IMR-90 (cell line): ENCODE measurements around the gene CD33. TPM values are rescaled to one million over a fixed set of nuclear protein-coding genes. Genes with fewer than 3 reads are reported as not detected.

Experiments
- ATAC-seq: fragments of 200-7000 bp; cut with Tn5 transposase; 2 replicates; pipeline ENCODE4 v1.9.1; 2020; ENCODE audit warnings: low read depth, mild to moderate bottlenecking, moderate library complexity
- BruUV-seq: library from RNA; stranded (reverse); fragments of 400-500 nt; replicated peaks from 2 replicates; lab custom pipeline; 2021; lab: Mats Ljungman, UMichigan
- CTCF ChIA-PET: fragments of 300-600 bp; formaldehyde crosslinking; extraction: SDS; loops from one replicate; lab custom pipeline; 2021; ENCODE audit warnings: antibody characterized with exemption; lab: Yijun Ruan, JAX
- POLR2A ChIA-PET: fragments of 300-600 bp; sonication (Branson Sonifier 250); formaldehyde crosslinking; loops from one replicate; lab custom pipeline; 2022; ENCODE audit warnings: antibody characterized with exemption; ENCODE audit not compliant: unreplicated experiment; lab: Charles Lee
- DNase-seq: peaks from one replicate; pipeline ENCODE4 v3.0.0; 2013
- H2AFZ ChIP-seq: replicated peaks from 2 replicates; pipeline ENCODE3; 2013; ENCODE audit warnings: low read length, mild to moderate bottlenecking; ENCODE audit not compliant: poor library complexity
- H2AK5ac ChIP-seq: 2 replicates; pipeline ENCODE4 v1.6.1; 2013; ENCODE audit warnings: low read depth, low read length, inconsistent platforms
- H2AK9ac ChIP-seq: replicated peaks from 2 replicates; pipeline ENCODE3; 2013; ENCODE audit warnings: mild to moderate bottlenecking, low read depth, low read length, moderate library complexity; ENCODE audit not compliant: poor library complexity
- H2BK120ac ChIP-seq: 2 replicates; pipeline ENCODE4 v1.6.1; 2013; ENCODE audit warnings: low read depth, low read length, inconsistent platforms
- H2BK15ac ChIP-seq: 3 replicates; pipeline ENCODE4 v1.6.1; 2013; ENCODE audit warnings: low read depth, low read length, inconsistent platforms
- H2BK20ac ChIP-seq: 2 replicates; pipeline ENCODE4 v1.6.1; 2013; ENCODE audit warnings: low read depth, mild to moderate bottlenecking, inconsistent platforms, low read length, moderate library complexity
- H2BK5ac ChIP-seq: 2 replicates; pipeline ENCODE4 v1.6.1; 2013; ENCODE audit warnings: mild to moderate bottlenecking, low read depth, low read length, inconsistent platforms; ENCODE audit not compliant: poor library complexity, severe bottlenecking
- H3K14ac ChIP-seq: replicated peaks from 2 replicates; pipeline ENCODE4 v1.6.1; 2013; ENCODE audit warnings: low read depth, low read length, inconsistent platforms
- H3K18ac ChIP-seq: 2 replicates; pipeline ENCODE4 v1.6.1; 2013; ENCODE audit warnings: low read depth, low read length, control low read depth
- H3K23ac ChIP-seq: 2 replicates; pipeline ENCODE4 v1.6.1; 2013; ENCODE audit warnings: low read depth, low read length, inconsistent platforms
- H3K27ac ChIP-seq: 2 replicates; pipeline ENCODE4 v1.5.1; 2013; ENCODE audit warnings: mild to moderate bottlenecking, control low read depth, low read length; ENCODE audit not compliant: insufficient read depth
- H3K27me3 ChIP-seq: 2 replicates; pipeline ENCODE4 v1.6.1; 2013; ENCODE audit warnings: low read length; ENCODE audit not compliant: control insufficient read depth, insufficient read depth
- H3K36me3 ChIP-seq: 2 replicates; pipeline ENCODE4 v1.6.1; 2013; ENCODE audit warnings: low read length, mixed read lengths; ENCODE audit not compliant: control insufficient read depth, insufficient read depth
- H3K4ac ChIP-seq: 2 replicates; pipeline ENCODE4 v1.6.1; 2013; ENCODE audit warnings: low read depth, low read length, inconsistent platforms
- H3K4me1 ChIP-seq: 2 replicates; pipeline ENCODE4 v1.6.1; 2013; ENCODE audit warnings: low read length, mixed read lengths; ENCODE audit not compliant: control insufficient read depth, insufficient read depth
- H3K4me2 ChIP-seq: 2 replicates; pipeline ENCODE4 v1.6.1; 2013; ENCODE audit warnings: low read depth, mild to moderate bottlenecking, control low read depth, low read length, moderate library complexity
- H3K4me3 ChIP-seq: 2 replicates; pipeline ENCODE4 v1.5.1; 2013; ENCODE audit warnings: low read depth, mild to moderate bottlenecking, control low read depth, low read length, moderate library complexity; ENCODE audit not compliant: insufficient read depth
- H3K56ac ChIP-seq: 2 replicates; pipeline ENCODE4 v1.6.1; 2013; ENCODE audit warnings: low read length, inconsistent platforms; ENCODE audit not compliant: insufficient read depth; ENCODE audit errors: extremely low read depth
- H3K79me1 ChIP-seq, 2 experiments: 2 replicates each; pipeline ENCODE4 v1.6.1; 2013; ENCODE audit warnings: low read length in 2 of 2, inconsistent platforms in 1 of 2, low read depth in 1 of 2
- H3K9ac ChIP-seq: 2 replicates; pipeline ENCODE4 v1.6.1; 2013; ENCODE audit warnings: low read depth, low read length, control low read depth
- H3K9me1 ChIP-seq: 2 replicates; pipeline ENCODE4 v1.6.1; 2013; ENCODE audit warnings: low read length, inconsistent platforms; ENCODE audit not compliant: insufficient read depth
- H3K9me3 ChIP-seq: 2 replicates; pipeline ENCODE4 v1.6.1; 2013; ENCODE audit warnings: low read length; ENCODE audit not compliant: control insufficient read depth, insufficient read depth
- H4K20me1 ChIP-seq: 2 replicates; pipeline ENCODE4 v1.6.1; 2013; ENCODE audit warnings: low read length, inconsistent platforms; ENCODE audit not compliant: insufficient read depth
- H4K5ac ChIP-seq: 2 replicates; pipeline ENCODE4 v1.6.1; 2013; ENCODE audit warnings: mild to moderate bottlenecking, low read depth, low read length, control low read depth
- H4K8ac ChIP-seq, 2 experiments: 2 replicates each; pipeline ENCODE4 v1.6.1; 2013; ENCODE audit warnings: low read depth in 2 of 2, low read length in 2 of 2, control low read depth in 1 of 2, inconsistent platforms in 1 of 2
- H4K91ac ChIP-seq: 2 replicates; pipeline ENCODE4 v1.6.1; 2013; ENCODE audit warnings: low read depth, low read length, inconsistent platforms; ENCODE audit not compliant: insufficient read depth
- BHLHE40 ChIP-seq: fragments of 150-350 bp; IDR thresholded peaks from 2 replicates; pipeline ENCODE4 v1.6.1; 2016; ENCODE audit warnings: mild to moderate bottlenecking, low read depth, low read length
- CHD1 ChIP-seq: IDR thresholded peaks from 2 replicates; pipeline ENCODE4 v1.6.1; 2012; ENCODE audit warnings: low read depth, low read length, improper control_type of control experiment
- MXI1 ChIP-seq: IDR thresholded peaks from 2 replicates; pipeline ENCODE4 v1.6.1; 2012; ENCODE audit warnings: low read depth, mild to moderate bottlenecking, low read length, moderate library complexity, borderline replicate concordance
- RAD21 ChIP-seq: IDR thresholded peaks from 2 replicates; pipeline ENCODE4 v1.6.1; 2012; ENCODE audit warnings: low read length, improper control_type of control experiment
- RFX5 ChIP-seq: IDR thresholded peaks from 2 replicates; pipeline ENCODE4 v1.8.0; 2012; ENCODE audit warnings: low read depth, mild to moderate bottlenecking, low read length, moderate library complexity
- WGBS, 2 experiments: methylation state at CpG; one replicate each; pipeline versions ENCODE4 v1.1.5 to v1.1.7; 2013; ENCODE audit warnings: missing lambda C conversion rate in 2 of 2; ENCODE audit not compliant: insufficient read length in 1 of 2; ENCODE audit errors: extremely low coverage in 2 of 2; 5-methylcytosine and 5-hydroxymethylcytosine counted together
- dilution Hi-C: fragments of 300-500 bp; cut with HindIII; formaldehyde crosslinking; loops from one replicate; pipeline ENCODE4 v1.14.3; 2018; ENCODE audit warnings: low sequenced_read_pairs; ENCODE audit not compliant: unreplicated experiment
- in situ Hi-C: fragments of 300-500 bp; cut with MboI; formaldehyde crosslinking; loops from 3 replicates; pipeline ENCODE4 v1.14.3; 2019; ENCODE audit warnings: low sequenced_read_pairs, inconsistent platforms, mixed read lengths
- intact Hi-C: fragments of 100-400 bp; cut with micrococcal nuclease; formaldehyde crosslinking; loops from 2 replicates; pipeline ENCODE4 v1.10.0; 2022
- polyA plus RNA-seq, 3 experiments: library from polyadenylated mRNA; depleted of rRNA; stranded (reverse); fragments of >200 nt; gene quantifications; 2 replicates each; pipeline ENCODE4 v1.2.3, GENCODE V29; 2012; ENCODE audit warnings: low replicate concordance in 1 of 3
- total RNA-seq: library from RNA; depleted of rRNA; stranded (reverse); fragments of >200 nt; gene quantifications from 2 replicates; pipeline ENCODE4 v1.2.3, GENCODE V29; 2012
- TF ChIP-seq, protein P1 (sequence below): conservative IDR thresholded peaks from 2 replicates; pipeline ENCODE4 v1.5.1; 2012; ENCODE audit warnings: mild to moderate bottlenecking, low read depth, low read length, improper control_type of control experiment

CD33 gene
- total and polyA plus RNA-seq, 2 of the 4 experiments (the other 2 are of a cell fraction), result not detected

DNA sequence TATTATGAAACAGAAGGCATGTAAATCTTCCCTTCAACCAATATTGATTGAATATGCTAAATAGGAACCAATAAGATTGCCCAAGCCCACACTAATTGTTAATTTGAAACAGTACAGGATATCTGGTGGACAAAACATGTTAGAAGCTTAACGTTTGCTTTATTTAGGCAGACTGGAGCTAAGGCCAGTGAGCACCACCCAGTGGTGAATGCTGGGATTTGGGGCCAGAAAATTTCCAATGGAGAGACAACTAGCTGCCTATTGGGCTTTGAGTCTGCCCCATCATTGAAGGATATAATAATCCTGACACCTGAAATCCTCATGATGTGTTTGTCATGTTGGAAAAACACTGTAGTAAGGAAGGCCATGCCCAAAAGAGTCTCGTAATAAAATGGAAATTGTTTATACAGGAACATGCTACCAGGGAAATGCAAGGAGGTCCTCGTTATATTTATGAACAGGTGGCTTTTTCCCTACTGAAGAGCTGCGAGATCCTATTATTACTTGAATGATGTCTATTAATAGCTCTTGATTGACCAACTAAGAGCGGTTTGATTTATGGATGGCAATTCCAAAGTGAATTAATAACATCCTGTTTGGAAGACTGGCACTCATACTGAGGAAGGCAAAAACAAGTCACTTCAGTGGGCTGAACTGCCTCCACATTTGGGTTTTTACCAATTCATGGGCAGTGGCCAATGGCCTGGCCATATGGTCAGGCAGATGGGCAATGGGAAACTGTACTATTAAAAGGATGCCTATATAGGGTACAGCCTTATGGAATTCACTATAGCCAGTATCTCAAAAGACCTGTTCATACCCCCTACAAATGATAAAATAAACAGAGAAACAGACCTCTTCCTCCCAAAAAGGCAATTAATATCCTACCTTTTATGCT lies 34.7 kb downstream of the CD33 start:
- DNase-seq, result peak; percentile 22

More for the DNA sequence above, 34.7 kb downstream of the CD33 start:
- ChIA-PET POLR2A (no interaction called here), CTCF (interaction anchor here (0.7 to 1.3 kb wide), 4 partner anchors 11 to 58 kb away, joined by 3 to 4 read pairs (median 4); no protein-coding TSS in a partner anchor)
- Histone ChIP-seq H2AK9ac (no peak overlapping the region), H2BK15ac (no peak overlapping the region), H3K27ac (no peak overlapping the region), H3K27me3 (no peaks in the 10 kb centered on the region), H3K18ac (no peak overlapping the region), H3K4ac (no peak overlapping the region), H2BK5ac (no peak overlapping the region), H3K4me1 (no peaks in the 10 kb centered on the region), H2AFZ (no peak overlapping the region), H2BK20ac (no peak overlapping the region), H3K14ac (no peak overlapping the region), H3K4me2 (no peak overlapping the region), H3K56ac (no peak overlapping the region), H3K79me1 (no peaks in the 10 kb centered on the region), H3K9me3 (0 out of 2 replicates have a peak, but pooled peaks cover 2% of the 10 kb centered on the region), H3K4me3 (no peak overlapping the region), H4K91ac (no peak overlapping the region), H3K9me1 (no peaks in the 10 kb centered on the region), H3K36me3 (no peaks in the 10 kb centered on the region), H4K20me1 (no peaks in the 10 kb centered on the region), H2BK120ac (no peak overlapping the region), H4K5ac (no peak overlapping the region), H3K23ac (no peak overlapping the region), H2AK5ac (no peak overlapping the region), H4K8ac (no peak overlapping the region), H3K9ac (no peak overlapping the region)
- dilution Hi-C loops, result no loop called here
- TF ChIP-seq MXI1 (no peak), RFX5 (no peak), BHLHE40 (no peak), CHD1 (no peak), RAD21 (peak; percentile 37)
- TF ChIP-seq, protein P1, sequence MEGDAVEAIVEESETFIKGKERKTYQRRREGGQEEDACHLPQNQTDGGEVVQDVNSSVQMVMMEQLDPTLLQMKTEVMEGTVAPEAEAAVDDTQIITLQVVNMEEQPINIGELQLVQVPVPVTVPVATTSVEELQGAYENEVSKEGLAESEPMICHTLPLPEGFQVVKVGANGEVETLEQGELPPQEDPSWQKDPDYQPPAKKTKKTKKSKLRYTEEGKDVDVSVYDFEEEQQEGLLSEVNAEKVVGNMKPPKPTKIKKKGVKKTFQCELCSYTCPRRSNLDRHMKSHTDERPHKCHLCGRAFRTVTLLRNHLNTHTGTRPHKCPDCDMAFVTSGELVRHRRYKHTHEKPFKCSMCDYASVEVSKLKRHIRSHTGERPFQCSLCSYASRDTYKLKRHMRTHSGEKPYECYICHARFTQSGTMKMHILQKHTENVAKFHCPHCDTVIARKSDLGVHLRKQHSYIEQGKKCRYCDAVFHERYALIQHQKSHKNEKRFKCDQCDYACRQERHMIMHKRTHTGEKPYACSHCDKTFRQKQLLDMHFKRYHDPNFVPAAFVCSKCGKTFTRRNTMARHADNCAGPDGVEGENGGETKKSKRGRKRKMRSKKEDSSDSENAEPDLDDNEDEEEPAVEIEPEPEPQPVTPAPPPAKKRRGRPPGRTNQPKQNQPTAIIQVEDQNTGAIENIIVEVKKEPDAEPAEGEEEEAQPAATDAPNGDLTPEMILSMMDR, result peak; percentile 46
- BruUV-seq, result no TSS peak
- in situ Hi-C loops, result no loop called here
- intact Hi-C loops, result loop anchor here (1.0 kb wide), 1 partner anchor 101 kb away; no protein-coding TSS in a partner anchor
- WGBS, 2 experiments, result no CpG with 5 or more reads among the region's 5 CpGs
- ATAC-seq, result peak; percentile 67
